Activated T-cell treated with anti-CD3 and anti-CD28 coated beads for 48 hours (primary cell): Measurements from ENCODE around the gene UROD.
A peak's percentile ranks its signal among the peaks of the same experiment; 100 is the strongest.
"Not testable (repeated sequence)": the region's sequence is repeated elsewhere in the genome, so short reads cannot be mapped to it uniquely, and the experiment has no call there.

Source experiments
- DNase-seq: peaks from one replicate; pipeline ENCODE4 v3.0.0-alpha.2; 2020; ENCODE audit warnings: low read depth

Gene UROD

GRCh38 chr1:45011837-45012638, at the start of gene UROD:
UROD (plus strand) TSS chr1:45012254; CDS start chr1:45012266, 12 bp downstream.
- peak; percentile 87 for DNase-seq

GRCh38 chr1:44962729-44963128, 49.3 kb upstream of the UROD start:
- no peak for DNase-seq

- DNase-seq: no peak
These were observed 47.7 kb upstream of the UROD start for GRCh38 chr1:44964396-44964795.

- no peak for DNase-seq
These were observed 41.7 kb upstream of the UROD start for GRCh38 chr1:44970317-44970716.

- DNase-seq: no peak
These were observed 38.4 kb upstream of the UROD start for GRCh38 chr1:44973645-44974044.

GRCh38 chr1:44976252-44976651, 35.8 kb upstream of the UROD start:
- no peak for DNase-seq

- DNase-seq: not testable (repeated sequence)
These were observed 34.7 kb upstream of the UROD start for GRCh38 chr1:44977372-44977771.

- no peak for DNase-seq
These were observed 26.2 kb upstream of the UROD start for GRCh38 chr1:44985747-44986359.

- DNase-seq: no peak
These were observed 23.4 kb upstream of the UROD start for GRCh38 chr1:44988531-44989156.

GRCh38 chr1:44994309-44994898, 17.6 kb upstream of the UROD start:
- DNase-seq: no peak

- no peak for DNase-seq
These were observed 16.4 kb upstream of the UROD start for GRCh38 chr1:44995467-44996238.

GRCh38 chr1:44999232-44999631, 12.8 kb upstream of the UROD start:
- no peak for DNase-seq

GRCh38 chr1:45001011-45001481, 11.0 kb upstream of the UROD start:
- no peak for DNase-seq

- not testable (repeated sequence) for DNase-seq
These were observed 10.5 kb upstream of the UROD start for GRCh38 chr1:45001576-45001975.

GRCh38 chr1:45002650-45003645, 9.1 kb upstream of the UROD start:
- no peak for DNase-seq

- DNase-seq: no peak
These were observed 8.3 kb upstream of the UROD start for GRCh38 chr1:45003741-45004140.

- DNase-seq: no peak
These were observed 7.7 kb upstream of the UROD start for GRCh38 chr1:45004281-45004920.

GRCh38 chr1:45005761-45006160, 6.3 kb upstream of the UROD start:
- no peak for DNase-seq

- no peak for DNase-seq
These were observed 4.7 kb upstream of the UROD start for GRCh38 chr1:45007311-45007710.

- no peak for DNase-seq
These were observed 4.0 kb upstream of the UROD start for GRCh38 chr1:45008076-45008475.
